Heart left ventricle (tissue), 16 donors: ENCODE results near the gene DLGAP1. TPM values are rescaled to one million over a fixed set of nuclear protein-coding genes. Genes with fewer than 3 reads are reported as not detected.

ENCODE experiments used
- ATAC-seq, 4 donors: fragments of 200-7000 bp; cut with Tn5 transposase; one replicate each; pipeline ENCODE4 v1.9.1; 2020 to 2022; ENCODE audit warnings: moderate library complexity in 4 of 4, mild to moderate bottlenecking in 3 of 4, moderate number of reproducible peaks in 1 of 4
- DNase-seq, 5 donors: peaks; one replicate each; pipeline ENCODE4 v3.0.0-alpha.2; 2020
- H3K27ac ChIP-seq, 12 donors: fragments of 200-600 bp; sonication (generic) in 4 of 12; one replicate each; pipeline versions ENCODE4 v1.5.0 to v1.8.0; 2016 to 2022; ENCODE audit warnings: mild to moderate bottlenecking in 2 of 12
- H3K27me3 ChIP-seq, 9 donors: fragments of 200-600 bp; sonication (generic) in 2 of 9; one replicate each; pipeline versions ENCODE4 v1.5.1 to v1.8.0; 2016 to 2022; ENCODE audit warnings: mild to moderate bottlenecking in 3 of 9
- H3K36me3 ChIP-seq, 9 donors: fragments of 200-600 bp; sonication (generic) in 2 of 9; one replicate each; pipeline versions ENCODE4 v1.5.0 to v1.8.0; 2018 to 2022; ENCODE audit warnings: mild to moderate bottlenecking in 2 of 9
- H3K4me1 ChIP-seq, 12 donors: fragments of 200-600 bp; sonication (generic) in 4 of 12; one replicate each; pipeline versions ENCODE4 v1.5.0 to v1.8.0; 2016 to 2022; ENCODE audit warnings: mild to moderate bottlenecking in 3 of 12
- H3K4me3 ChIP-seq, 12 donors: fragments of 200-600 bp; sonication (generic) in 4 of 12; one replicate each; pipeline versions ENCODE4 v1.5.0 to v1.8.0; 2017 to 2022; ENCODE audit warnings: mild to moderate bottlenecking in 9 of 12, moderate library complexity in 4 of 12
- H3K9me3 ChIP-seq, 12 donors: fragments of 200-600 bp; sonication (generic) in 4 of 12; one replicate each; pipeline versions ENCODE4 v1.5.0 to v1.8.0; 2016 to 2022; ENCODE audit warnings: mild to moderate bottlenecking in 1 of 12
- POLR2A ChIP-seq, 2 donors: fragments of 450-650 bp; IDR thresholded peaks; one replicate each; pipeline ENCODE4 v1.6.1; 2017; ENCODE audit warnings: antibody characterized with exemption in 2 of 2, mild to moderate bottlenecking in 2 of 2, moderate library complexity in 2 of 2
- WGBS, 4 donors: extraction: QIAGEN DNeasy Blood & Tissue Kit in 2 of 4; methylation state at CpG; one replicate each; pipeline versions ENCODE4 v1.1.5 to v1.1.7; 2013 to 2018; 5-methylcytosine and 5-hydroxymethylcytosine counted together
- intact Hi-C, 10 donors: fragments of 100-400 bp; cut with DNase I; formaldehyde crosslinking; loops; one replicate each; pipeline versions ENCODE4 v1.11.1 to v1.14.2; 2022
- polyA plus RNA-seq, 2 donors: library from polyadenylated mRNA; stranded (reverse); fragments of 200-250 nt; gene quantifications; one replicate each; pipeline ENCODE4 v1.2.3, GENCODE V29; 2013
- total RNA-seq, 9 donors: library from RNA; depleted of rRNA in 2 of 9; stranded (reverse); fragments of >200 nt in 2 of 9; fragmentation: NEBNext Ultra II Directional in 3 of 9; extraction: Animal tissue kit (Norgen Biotek cat#: 25700) in 3 of 9; gene quantifications; one replicate each; pipeline versions ENCODE4 v1.1.0 to v1.2.4, GENCODE V29; 2016 to 2023
- TF ChIP-seq, protein P1 (sequence below), 12 donors: fragments of 200-600 bp; sonication (generic) in 4 of 12; IDR thresholded peaks; one replicate each; pipeline versions ENCODE4 v1.5.0 to v1.8.0; 2018 to 2022; ENCODE audit warnings: antibody characterized with exemption in 12 of 12, mild to moderate bottlenecking in 5 of 12
- donor health status: ischemic (EF 13 %, LVEDD 7.1; RV severe dilation, severe dysfunction).
- donor health status: healthy with polysubstance abuse.
- donor health status: DM: no; HTN: yes; CAD: no.
- donor health status: DM: no; HTN: no; CAD: no.
- donor health status: ischemic (EF 25% LVEDD 6.9; RV normal size, moderate dysfunction).
- donor health status: ischemic (EF 25% LVEDD 5.7; RV mildly dilated, moderate dysfunction).
- donor health status: healthy.
- donor health status: DM: yes; HTN: yes; CAD: no.
- donor health status: ischemic (EF 35%, LVEDD 5.7; RV mildly dilated, moderate dysfunction).
- donor health status: nonischemic (EF 11% LVEDD 7.7; RV severe dilation, severe dysfunction).
- donor health status: DM: yes; HTN: yes; CAD: no.
- donor health status: PGD.
- donor health status: ischemic (EF 29% LVEDD 5.4; RV normal size, mild dysfunction).
- donor health status: nonischemic (EF 23%, LVEDD 6.1; RV moderate dilation, normal function).

Gene DLGAP1
- total and polyA plus RNA-seq, 11 donors, result 0.10 to 5.5 (median 0.40) TPM; not detected in 1

DNA sequence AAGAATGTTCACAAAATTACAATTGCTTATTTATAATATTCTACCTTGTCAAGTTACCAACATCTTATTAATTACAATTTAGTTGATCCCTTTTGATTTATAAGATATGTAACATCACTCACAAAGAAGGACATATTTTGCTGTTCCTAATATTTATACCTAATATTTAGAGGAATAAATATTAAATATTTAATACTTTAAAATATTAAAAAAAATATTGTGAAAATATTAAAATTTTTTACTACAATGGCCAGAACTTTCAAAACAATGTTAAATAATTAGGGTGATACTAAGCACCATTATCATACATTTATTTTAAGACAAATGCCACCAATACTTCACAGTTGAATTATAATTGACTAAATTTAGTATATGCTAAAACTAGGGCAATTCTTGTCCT, 254.7 kb downstream of the DLGAP1 start:
- DNase-seq (no peak), ATAC-seq (no peak)
- intact Hi-C loops, result no loop called here
- H3K27me3 ChIP-seq, result peaks cover 0 to 4% (median 0%) of the 10 kb centered on the region in 9 donors
- H3K4me3 ChIP-seq, result no peak overlapping the region
- no peaks in the 10 kb centered on the region for H3K9me3 ChIP-seq
- H3K36me3 ChIP-seq, result no peaks in the 10 kb centered on the region
- TF ChIP-seq, protein P1, sequence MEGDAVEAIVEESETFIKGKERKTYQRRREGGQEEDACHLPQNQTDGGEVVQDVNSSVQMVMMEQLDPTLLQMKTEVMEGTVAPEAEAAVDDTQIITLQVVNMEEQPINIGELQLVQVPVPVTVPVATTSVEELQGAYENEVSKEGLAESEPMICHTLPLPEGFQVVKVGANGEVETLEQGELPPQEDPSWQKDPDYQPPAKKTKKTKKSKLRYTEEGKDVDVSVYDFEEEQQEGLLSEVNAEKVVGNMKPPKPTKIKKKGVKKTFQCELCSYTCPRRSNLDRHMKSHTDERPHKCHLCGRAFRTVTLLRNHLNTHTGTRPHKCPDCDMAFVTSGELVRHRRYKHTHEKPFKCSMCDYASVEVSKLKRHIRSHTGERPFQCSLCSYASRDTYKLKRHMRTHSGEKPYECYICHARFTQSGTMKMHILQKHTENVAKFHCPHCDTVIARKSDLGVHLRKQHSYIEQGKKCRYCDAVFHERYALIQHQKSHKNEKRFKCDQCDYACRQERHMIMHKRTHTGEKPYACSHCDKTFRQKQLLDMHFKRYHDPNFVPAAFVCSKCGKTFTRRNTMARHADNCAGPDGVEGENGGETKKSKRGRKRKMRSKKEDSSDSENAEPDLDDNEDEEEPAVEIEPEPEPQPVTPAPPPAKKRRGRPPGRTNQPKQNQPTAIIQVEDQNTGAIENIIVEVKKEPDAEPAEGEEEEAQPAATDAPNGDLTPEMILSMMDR (IDR thresholded peaks at IDR 0.05), result no peak
- TF ChIP-seq POLR2A (IDR thresholded peaks at IDR 0.05), result no peak
- no peaks in the 10 kb centered on the region for H3K4me1 ChIP-seq
- H3K27ac ChIP-seq, result no peak overlapping the region

DNA sequence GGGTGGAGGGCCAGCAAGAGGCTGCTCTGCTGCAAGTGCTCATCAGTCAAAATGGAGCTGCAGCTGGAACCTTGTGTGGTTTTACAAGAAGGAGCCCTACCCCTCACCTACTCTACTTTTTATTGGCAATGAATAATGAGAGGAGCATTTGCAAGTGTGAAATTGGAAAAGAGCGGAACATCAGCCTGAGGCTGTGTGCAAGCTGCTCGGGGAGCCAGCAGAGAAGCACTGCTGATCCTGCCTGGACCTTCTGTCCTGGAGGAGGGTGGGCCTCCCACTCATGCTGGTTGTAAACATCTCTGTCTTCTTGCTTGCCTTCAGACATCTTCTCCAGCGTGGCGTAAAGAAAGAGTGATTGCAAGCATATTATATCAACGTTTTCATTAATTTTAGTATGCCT, 256.2 kb downstream of the DLGAP1 start:
- Histone ChIP-seq H3K27me3 (peaks cover 0 to 4% (median 0%) of the 10 kb centered on the region in 9 donors), H3K36me3 (no peaks in the 10 kb centered on the region), H3K4me3 (no peak overlapping the region), H3K27ac (no peak overlapping the region), H3K4me1 (no peaks in the 10 kb centered on the region), H3K9me3 (no peaks in the 10 kb centered on the region)
- TF ChIP-seq, protein P1 (IDR thresholded peaks at IDR 0.05), result no peak
- no peak for TF ChIP-seq POLR2A (IDR thresholded peaks at IDR 0.05)
- no peak for ATAC-seq
- WGBS, 4 donors, result 82 to 90% (median 86%) methylated on average over 5 of the region's 5 CpGs
- intact Hi-C loops, result no loop called here
- DNase-seq, result no peak

DNA sequence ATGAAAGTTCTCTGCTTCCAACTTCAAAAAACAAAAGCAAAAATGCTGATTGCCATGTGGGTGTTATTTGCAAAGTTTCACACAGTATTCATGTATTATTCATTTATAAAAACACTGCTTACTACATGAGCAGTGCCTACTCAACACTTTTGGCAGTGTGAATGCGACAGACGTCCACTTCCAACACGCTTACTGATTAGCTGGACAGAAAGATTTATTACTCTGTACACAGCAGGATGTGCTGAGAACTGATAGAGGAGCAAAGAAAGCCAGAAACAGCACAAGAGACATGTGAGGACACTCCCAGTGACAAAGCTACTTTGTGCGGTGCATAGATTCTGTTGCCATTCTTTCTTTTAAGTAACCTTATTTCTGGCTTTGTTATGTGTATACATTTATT, 258.8 kb downstream of the DLGAP1 start:
- no peak for TF ChIP-seq POLR2A (IDR thresholded peaks at IDR 0.05)
- TF ChIP-seq, protein P1 (IDR thresholded peaks at IDR 0.05), result no peak
- no peak for ATAC-seq
- no peaks in the 10 kb centered on the region for H3K4me1 ChIP-seq
- no peak overlapping the region for H3K4me3 ChIP-seq
- intact Hi-C loops, result no loop called here
- no peaks in the 10 kb centered on the region for H3K9me3 ChIP-seq
- H3K36me3 ChIP-seq, result no peaks in the 10 kb centered on the region
- 22 to 31% (median 24%) methylated on average over 4 of the region's 4 CpGs for WGBS, 4 donors
- peaks cover 0 to 4% (median 0%) of the 10 kb centered on the region in 9 donors for H3K27me3 ChIP-seq
- no peak overlapping the region for H3K27ac ChIP-seq
- DNase-seq, result no peak

DNA sequence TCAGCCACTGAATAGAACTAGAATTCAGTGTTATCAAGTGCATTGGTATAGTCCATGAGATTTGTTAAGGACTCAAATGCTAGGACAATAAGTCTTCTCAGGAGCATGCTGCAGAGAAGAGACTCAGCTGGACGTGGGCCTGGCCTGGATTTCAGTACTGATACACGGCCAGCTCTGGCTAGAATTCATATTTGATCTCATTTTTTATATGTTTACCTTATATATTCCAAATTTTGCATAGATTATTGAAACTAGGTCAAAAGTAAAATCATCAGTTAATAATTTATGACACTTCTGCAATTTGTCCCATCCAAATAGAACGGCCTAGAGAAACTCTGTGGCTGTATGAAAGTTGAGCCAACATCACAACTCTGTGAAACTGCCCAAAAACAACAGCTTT, 262.0 kb downstream of the DLGAP1 start:
- no peak for DNase-seq
- TF ChIP-seq, protein P1 (IDR thresholded peaks at IDR 0.05), result no peak
- no peak for TF ChIP-seq POLR2A (IDR thresholded peaks at IDR 0.05)
- H3K36me3 ChIP-seq, result no peaks in the 10 kb centered on the region
- peaks cover 0 to 4% (median 0%) of the 10 kb centered on the region in 9 donors for H3K27me3 ChIP-seq
- H3K4me1 ChIP-seq, result no peaks in the 10 kb centered on the region
- ATAC-seq, result no peak
- intact Hi-C loops, result no loop called here
- WGBS, 4 donors, result 53 to 73% (median 59%) methylated on average over 3 of the region's 3 CpGs
- H3K9me3 ChIP-seq, result no peaks in the 10 kb centered on the region
- H3K4me3 ChIP-seq, result no peak overlapping the region
- H3K27ac ChIP-seq, result no peak overlapping the region
